Activated naive CD4-positive, alpha-beta T cell treated with anti-CD3 and anti-CD28 coated beads for 36 hours (primary cell): ENCODE data around the gene SHH. TPM values are rescaled to one million over a fixed set of nuclear protein-coding genes. Genes with fewer than 3 reads are reported as not detected.

Experiments
- CTCF ChIA-PET: fragments of 350-600 bp; sonication (Branson Sonifier 250); formaldehyde crosslinking; loops from one replicate; lab custom pipeline; 2021; ENCODE audit warnings: antibody characterized with exemption; lab: Charles Lee
- DNase-seq: peaks from one replicate; pipeline ENCODE4 v3.0.0-alpha.2; 2020
- H3K27ac Mint-ChIP-seq: one replicate; pipeline ENCODE4 v1.8.0; 2021; ENCODE audit warnings: mild to moderate bottlenecking, mixed read lengths
- H3K27me3 Mint-ChIP-seq: one replicate; pipeline ENCODE4 v1.8.0; 2021; ENCODE audit warnings: low read depth, mixed read lengths
- H3K36me3 Mint-ChIP-seq: one replicate; pipeline ENCODE4 v1.8.0; 2021; ENCODE audit warnings: low read depth, mixed read lengths
- H3K4me1 Mint-ChIP-seq: one replicate; pipeline ENCODE4 v1.8.0; 2021; ENCODE audit warnings: low read depth, mixed read lengths
- H3K4me3 Mint-ChIP-seq: one replicate; pipeline ENCODE4 v1.8.0; 2021; ENCODE audit warnings: mild to moderate bottlenecking, moderate library complexity, mixed read lengths
- H3K9me3 Mint-ChIP-seq: one replicate; pipeline ENCODE4 v1.8.0; 2021; ENCODE audit warnings: mixed read lengths
- intact Hi-C: fragments of 100-400 bp; cut with micrococcal nuclease; formaldehyde crosslinking; loops from one replicate; pipeline ENCODE4 v1.15.1; 2023
- total RNA-seq, 2 experiments: library from RNA; stranded (reverse); gene quantifications; one replicate each; pipeline ENCODE4 v1.2.3, GENCODE V29; 2021

The SHH gene
- total RNA-seq, 2 experiments from 2014 or later, result not detected

GRCh38 chr7:155799514-155799913, 12.7 kb downstream of the SHH start:
- Mint-ChIP-seq H3K9me3 (no peaks in the 10 kb centered on the region), H3K27me3 (peaks cover 43% of the 10 kb centered on the region), H3K36me3 (no peaks in the 10 kb centered on the region), H3K4me1 (peaks cover 4% of the 10 kb centered on the region), H3K27ac (no peak overlapping the region), H3K4me3 (no peak overlapping the region)
- no peak for DNase-seq
- CTCF ChIA-PET, result no interaction called here
- intact Hi-C loops, result loop anchor here (10.0 kb wide), 1 partner anchor 1475 kb away; no protein-coding TSS in a partner anchor

GRCh38 chr7:155798673-155799439, 13.4 kb downstream of the SHH start:
- intact Hi-C loops, result loop anchor here (10.0 kb wide), 1 partner anchor 1476 kb away; no protein-coding TSS in a partner anchor
- Mint-ChIP-seq H3K4me3 (no peak overlapping the region), H3K36me3 (no peaks in the 10 kb centered on the region), H3K27me3 (peaks cover 40% of the 10 kb centered on the region), H3K27ac (no peak overlapping the region), H3K9me3 (no peaks in the 10 kb centered on the region), H3K4me1 (peaks cover 4% of the 10 kb centered on the region)
- CTCF ChIA-PET, result interaction anchor here (0.6 to 1.4 kb wide), 4 partner anchors 18 to 671 kb away, joined by 3 read pairs; no protein-coding TSS in a partner anchor
- no peak for DNase-seq

GRCh38 chr7:155797262-155798250, 14.7 kb downstream of the SHH start:
- peaks cover 33% of the 10 kb centered on the region for H3K27me3 Mint-ChIP-seq
- no peaks in the 10 kb centered on the region for H3K4me1 Mint-ChIP-seq
- intact Hi-C loops, result loop anchor here (1.0 to 10.0 kb wide), 2 partner anchors 1020 to 1477 kb away; no protein-coding TSS in a partner anchor
- H3K9me3 Mint-ChIP-seq, result no peaks in the 10 kb centered on the region
- H3K4me3 Mint-ChIP-seq, result no peak overlapping the region
- no peak for DNase-seq
- no peaks in the 10 kb centered on the region for H3K36me3 Mint-ChIP-seq
- no peak overlapping the region for H3K27ac Mint-ChIP-seq
- CTCF ChIA-PET, result interaction anchor here (0.6 to 1.4 kb wide), 3 partner anchors 13 to 672 kb away, joined by 3 to 4 read pairs (median 3); no protein-coding TSS in a partner anchor

GRCh38 chr7:155796381-155797261, 15.6 kb downstream of the SHH start:
- Mint-ChIP-seq H3K4me3 (no peak overlapping the region), H3K27ac (no peak overlapping the region), H3K9me3 (no peaks in the 10 kb centered on the region), H3K36me3 (no peaks in the 10 kb centered on the region), H3K4me1 (no peaks in the 10 kb centered on the region), H3K27me3 (peaks cover 30% of the 10 kb centered on the region)
- DNase-seq, result peak; percentile 71
- intact Hi-C loops, result loop anchor here (1.0 to 10.0 kb wide), 2 partner anchors 1021 to 1478 kb away; no protein-coding TSS in a partner anchor
- CTCF ChIA-PET, result no interaction called here

- CTCF ChIA-PET, result no interaction called here
- Mint-ChIP-seq H3K9me3 (no peaks in the 10 kb centered on the region), H3K4me3 (no peak overlapping the region), H3K36me3 (no peaks in the 10 kb centered on the region), H3K27ac (no peak overlapping the region), H3K27me3 (peaks cover 24% of the 10 kb centered on the region), H3K4me1 (no peaks in the 10 kb centered on the region)
- no peak for DNase-seq
- intact Hi-C loops, result loop anchor here (10.0 kb wide), 1 partner anchor 1479 kb away; no protein-coding TSS in a partner anchor
Observed at GRCh38 chr7:155795951-155796350, 16.3 kb downstream of the SHH start.

GRCh38 chr7:155795401-155795800, 16.9 kb downstream of the SHH start:
- Mint-ChIP-seq H3K27me3 (peaks cover 20% of the 10 kb centered on the region), H3K9me3 (no peaks in the 10 kb centered on the region), H3K36me3 (no peaks in the 10 kb centered on the region), H3K4me3 (no peak overlapping the region), H3K27ac (no peak overlapping the region), H3K4me1 (no peaks in the 10 kb centered on the region)
- no peak for DNase-seq
- intact Hi-C loops, result loop anchor here (10.0 kb wide), 1 partner anchor 1479 kb away; no protein-coding TSS in a partner anchor
- CTCF ChIA-PET, result interaction anchor here (0.6 to 0.7 kb wide), 2 partner anchors 117 to 1410 kb away, joined by 3 to 5 read pairs; no protein-coding TSS in a partner anchor

GRCh38 chr7:155794196-155794595, 18.1 kb downstream of the SHH start:
- peaks cover 8% of the 10 kb centered on the region for H3K27me3 Mint-ChIP-seq
- DNase-seq, result no peak
- intact Hi-C loops, result loop anchor here (10.0 kb wide), 1 partner anchor 1481 kb away; no protein-coding TSS in a partner anchor
- no peaks in the 10 kb centered on the region for H3K36me3 Mint-ChIP-seq
- H3K4me1 Mint-ChIP-seq, result no peaks in the 10 kb centered on the region
- H3K9me3 Mint-ChIP-seq, result no peaks in the 10 kb centered on the region
- H3K27ac Mint-ChIP-seq, result no peak overlapping the region
- CTCF ChIA-PET, result no interaction called here
- no peak overlapping the region for H3K4me3 Mint-ChIP-seq

- H3K4me3 Mint-ChIP-seq, result no peak overlapping the region
- intact Hi-C loops, result loop anchor here (10.0 kb wide), 1 partner anchor 1481 kb away; no protein-coding TSS in a partner anchor
- H3K36me3 Mint-ChIP-seq, result no peaks in the 10 kb centered on the region
- H3K27ac Mint-ChIP-seq, result no peak overlapping the region
- no peaks in the 10 kb centered on the region for H3K9me3 Mint-ChIP-seq
- H3K4me1 Mint-ChIP-seq, result no peaks in the 10 kb centered on the region
- H3K27me3 Mint-ChIP-seq, result peaks cover 5% of the 10 kb centered on the region
- CTCF ChIA-PET, result no interaction called here
- DNase-seq, result no peak
Observed at GRCh38 chr7:155793720-155794119, 18.5 kb downstream of the SHH start.

- Mint-ChIP-seq H3K4me1 (no peaks in the 10 kb centered on the region), H3K27ac (no peak overlapping the region), H3K4me3 (no peak overlapping the region), H3K36me3 (no peaks in the 10 kb centered on the region), H3K9me3 (no peaks in the 10 kb centered on the region), H3K27me3 (no peaks in the 10 kb centered on the region)
- CTCF ChIA-PET, result no interaction called here
- intact Hi-C loops, result loop anchor here (10.0 kb wide), 1 partner anchor 1482 kb away; no protein-coding TSS in a partner anchor
- no peak for DNase-seq
Observed at GRCh38 chr7:155792999-155793560, 19.2 kb downstream of the SHH start.

- no peak for DNase-seq
- CTCF ChIA-PET, result no interaction called here
- intact Hi-C loops, result loop anchor here (10.0 kb wide), 1 partner anchor 1482 kb away; no protein-coding TSS in a partner anchor
Observed at GRCh38 chr7:155792315-155792960, 19.8 kb downstream of the SHH start.

More at GRCh38 chr7:155792315-155792960, 19.8 kb downstream of the SHH start:
- no peak overlapping the region for H3K4me3 Mint-ChIP-seq
- no peak overlapping the region for H3K27ac Mint-ChIP-seq
- H3K36me3 Mint-ChIP-seq, result no peaks in the 10 kb centered on the region
- no peaks in the 10 kb centered on the region for H3K9me3 Mint-ChIP-seq
- H3K27me3 Mint-ChIP-seq, result peaks cover 4% of the 10 kb centered on the region
- peaks cover 2% of the 10 kb centered on the region for H3K4me1 Mint-ChIP-seq
